NCI-H128 (cell line): ENCODE results near the gene SMIM44.

Experiments used
- DNase-seq: peaks from one replicate; lab custom pipeline; 2025; ENCODE audit not compliant: unreplicated experiment; lab: John Stamatoyannopoulos, UW

The SMIM44 gene

DNA sequence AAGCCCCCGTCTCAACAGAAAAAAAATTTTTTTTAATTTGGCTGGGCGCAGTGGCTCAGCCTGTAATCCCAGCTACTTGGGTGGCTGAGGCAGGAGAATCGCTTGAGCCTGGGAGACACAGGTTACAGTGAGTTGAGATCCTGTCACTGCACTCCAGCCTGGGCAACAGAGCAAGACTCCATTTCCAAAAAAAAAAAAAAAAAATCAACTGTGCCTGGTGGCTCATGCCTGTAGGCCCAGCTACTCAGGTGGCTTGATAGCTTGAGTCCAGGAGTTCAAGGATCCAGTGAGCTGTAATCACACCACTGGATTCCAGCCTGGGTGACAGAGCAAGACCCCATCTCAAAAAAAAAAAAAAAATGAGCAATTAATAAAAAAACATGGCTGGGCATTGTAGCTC, 18.5 kb upstream of the SMIM44 start:
- DNase-seq, result no peak

DNA sequence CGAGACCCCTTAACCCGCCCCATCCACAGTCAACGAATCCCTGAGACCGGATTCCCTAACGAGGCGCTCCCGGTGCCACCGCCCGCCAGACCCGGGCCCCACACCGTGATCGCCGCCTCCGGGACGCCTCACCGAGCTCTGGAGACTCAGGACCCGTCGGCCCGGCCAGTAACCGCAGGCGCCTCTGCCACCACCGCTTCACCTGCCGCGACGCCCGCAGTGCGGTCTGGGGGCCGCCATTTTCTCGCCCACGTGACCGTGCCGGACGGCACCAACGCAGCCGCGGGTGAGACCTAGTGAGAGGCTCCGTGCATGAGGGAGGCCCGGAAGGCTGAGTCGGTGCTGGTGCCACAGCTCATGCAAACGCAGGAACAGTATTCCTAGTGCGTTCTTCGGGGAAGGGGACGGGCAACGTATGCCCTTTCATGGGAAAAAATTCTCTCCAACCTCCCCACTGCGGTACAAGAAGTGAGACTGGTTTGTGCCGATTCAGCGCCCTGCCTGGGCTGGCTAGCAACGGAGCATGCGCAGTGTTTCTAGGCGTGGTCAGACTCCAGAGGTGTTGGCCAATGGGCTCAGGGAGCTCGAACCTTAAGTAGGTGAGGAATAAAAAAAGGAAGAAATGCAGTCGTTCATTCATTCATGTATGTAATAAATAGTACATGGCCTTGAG, 17.3 kb upstream of the SMIM44 start, which contains the start of gene DOHH:
Gene DOHH, minus strand, starts transcription at position 246 of the 673 bp plus-strand sequence. CDS start 3,860 bp downstream, outside the sequence.
- DNase-seq, result peak; percentile 95

DNA sequence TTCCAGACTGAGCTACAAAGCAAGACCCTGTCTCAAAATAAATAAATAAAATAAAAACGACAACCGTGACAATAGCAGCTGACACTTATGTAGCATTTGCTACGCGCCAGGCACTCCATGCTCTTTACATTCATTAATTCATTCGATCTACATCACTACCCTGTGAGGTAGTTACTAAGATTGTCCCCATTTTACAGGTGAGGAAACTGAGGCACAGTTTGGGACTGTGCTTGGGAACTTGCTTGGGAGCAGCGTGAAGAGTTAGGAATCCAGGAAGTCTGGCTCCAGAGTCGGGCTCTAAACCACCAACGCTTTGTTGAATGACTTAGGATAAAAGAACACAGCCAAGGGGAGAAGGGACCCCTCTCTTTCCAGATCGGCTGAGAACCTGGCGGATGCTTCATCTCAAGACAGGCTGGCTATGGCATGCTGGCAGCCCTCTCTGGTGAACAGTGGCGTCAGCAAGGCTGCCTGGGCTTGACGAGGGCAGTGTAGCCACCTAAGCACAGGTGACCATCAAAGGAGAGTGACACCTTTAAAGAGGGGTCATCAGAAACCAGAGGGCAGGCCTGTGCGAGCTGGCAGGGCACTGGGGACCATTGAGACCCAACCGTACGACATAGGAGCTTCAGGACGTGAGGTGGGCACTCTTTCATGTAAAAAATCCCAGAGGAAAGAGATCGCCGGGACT, 16.6 kb upstream of the SMIM44 start:
- no peak for DNase-seq

DNA sequence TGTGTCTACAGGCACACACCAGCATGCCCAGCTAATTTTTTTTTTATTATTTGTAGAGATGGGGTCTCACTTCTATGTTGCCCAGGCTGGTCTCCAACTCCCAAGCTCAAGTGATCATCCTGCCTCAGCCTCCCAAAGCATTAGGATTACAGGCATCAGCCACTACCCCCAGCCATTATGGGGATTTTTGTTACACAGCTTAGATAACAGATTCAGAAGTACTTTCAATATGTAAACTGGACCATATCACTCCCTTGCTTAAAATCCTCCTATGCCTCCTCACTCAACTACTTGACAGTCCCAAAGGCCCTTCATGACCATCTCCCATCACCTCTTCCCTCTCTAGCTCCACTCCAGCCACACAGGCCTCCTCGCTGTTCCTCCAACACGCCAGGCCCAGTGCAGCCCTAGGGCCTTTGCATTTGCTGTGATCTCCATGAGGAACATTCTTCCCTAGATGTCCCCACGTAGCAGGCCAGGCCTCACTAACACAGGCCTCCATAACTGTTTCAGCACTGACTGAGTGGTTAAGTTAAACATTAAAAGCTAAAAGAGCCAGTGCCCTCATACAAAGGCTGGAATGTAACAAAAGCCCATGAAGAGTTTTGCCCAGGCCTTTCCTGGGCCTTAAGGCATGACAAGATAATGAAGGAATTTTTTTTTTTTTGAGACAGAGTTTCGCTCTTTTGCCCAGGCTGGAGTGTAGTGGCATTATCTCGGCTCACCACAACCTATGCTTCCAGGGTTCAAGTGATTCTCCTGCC, 14.7 kb upstream of the SMIM44 start:
- DNase-seq, result no peak

DNA sequence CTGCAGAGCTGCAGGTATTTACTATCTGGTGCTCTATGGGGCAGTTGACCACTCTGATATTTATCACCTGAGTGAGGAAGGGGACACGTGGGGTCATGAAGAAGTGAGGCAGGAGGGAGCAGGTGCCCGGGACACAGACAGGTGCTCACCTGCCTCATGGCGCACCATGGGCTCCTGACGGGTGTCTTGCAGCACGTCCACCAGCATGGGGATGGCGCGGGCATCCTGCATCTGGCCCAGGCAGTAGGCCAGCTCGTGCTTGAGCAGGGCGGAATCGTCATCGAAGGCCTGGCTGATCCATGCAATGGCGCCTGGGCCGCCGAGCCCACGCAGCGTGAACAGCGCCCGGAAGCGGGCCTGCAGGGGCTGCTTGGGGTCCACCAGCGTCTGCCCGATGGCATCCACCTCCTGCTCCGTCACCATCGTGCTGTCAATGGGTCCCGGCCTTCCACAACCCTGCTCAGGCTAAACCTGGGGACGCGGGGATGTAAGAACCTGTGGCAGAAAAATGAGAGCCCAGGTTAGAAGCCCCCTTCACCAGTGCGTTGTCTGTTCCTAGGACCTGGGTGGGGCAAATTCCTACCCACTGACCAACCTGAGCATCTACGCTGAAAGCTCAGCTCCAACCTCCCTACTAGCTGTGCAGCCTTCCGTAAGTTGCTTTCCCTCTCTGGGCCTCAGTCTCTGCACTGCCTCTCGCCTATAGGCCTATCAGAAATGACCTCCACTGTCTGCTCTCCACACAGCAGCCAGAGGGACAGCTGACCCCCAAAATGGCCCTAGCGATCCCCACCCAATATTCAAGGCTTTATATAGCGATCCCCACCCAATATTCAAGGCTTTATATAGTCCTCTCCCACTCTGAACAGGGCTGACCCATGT, 13.4 kb upstream of the SMIM44 start:
- no peak for DNase-seq

DNA sequence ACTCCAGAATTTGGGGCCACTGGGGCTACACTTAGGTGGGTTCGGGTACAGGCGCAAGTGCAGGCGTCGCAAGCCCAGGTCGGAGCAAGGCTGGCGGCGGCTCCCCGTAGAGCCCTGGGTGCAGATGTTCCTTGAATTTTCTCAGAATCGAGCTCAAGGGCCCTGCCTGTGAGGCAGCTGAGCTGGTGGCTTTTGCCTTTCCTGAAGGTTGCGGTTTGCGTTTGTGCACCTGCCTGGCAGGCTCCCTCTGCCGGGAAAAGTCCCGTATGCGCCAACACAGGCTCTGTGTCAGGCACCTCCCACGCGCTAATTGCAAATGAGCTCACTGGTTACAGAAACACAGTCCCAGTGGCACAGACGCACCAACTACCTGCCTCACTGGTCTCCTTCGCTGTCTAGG, 11.3 kb upstream of the SMIM44 start:
- no peak for DNase-seq

DNA sequence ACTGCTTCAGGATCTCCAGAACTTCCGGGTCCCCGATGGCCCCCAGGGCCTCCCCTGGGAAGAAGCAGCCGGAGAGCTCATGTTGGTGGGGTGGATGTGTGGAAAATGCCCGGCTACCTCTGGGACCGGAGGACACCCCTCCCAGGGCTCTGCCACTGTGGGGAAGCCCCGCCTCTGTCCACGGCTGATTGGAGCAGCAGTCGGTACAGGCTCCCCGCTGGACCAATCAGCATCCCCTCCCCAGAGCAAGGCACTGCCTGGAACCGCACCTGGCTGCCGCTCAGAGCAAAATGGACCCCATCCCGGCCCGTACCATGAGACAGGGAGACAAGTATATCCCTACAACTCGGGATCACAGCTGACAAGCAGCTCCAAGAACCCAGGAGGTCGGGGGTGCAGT, 10.8 kb upstream of the SMIM44 start:
- no peak for DNase-seq

DNA sequence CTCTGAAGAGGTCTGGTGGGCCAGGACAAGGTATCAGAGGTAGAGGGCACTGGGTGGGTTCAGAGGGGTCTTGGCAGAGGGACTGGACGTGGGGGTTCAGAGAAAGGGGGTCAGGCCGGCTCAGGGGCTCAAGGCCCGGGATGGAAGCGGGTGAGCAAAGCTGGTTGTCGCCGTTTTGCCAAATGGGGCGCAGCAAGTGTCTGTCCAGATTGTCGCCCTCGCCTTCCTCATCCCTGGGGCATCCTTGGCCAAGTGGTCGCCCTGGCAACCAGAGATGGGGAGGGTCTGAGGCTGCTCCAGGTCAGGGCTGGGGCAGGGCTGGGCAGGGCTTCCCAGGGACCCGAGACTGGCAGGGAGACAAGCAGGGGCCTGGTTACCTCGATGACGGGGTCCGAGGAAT, 10.4 kb upstream of the SMIM44 start:
- DNase-seq, result no peak

DNA sequence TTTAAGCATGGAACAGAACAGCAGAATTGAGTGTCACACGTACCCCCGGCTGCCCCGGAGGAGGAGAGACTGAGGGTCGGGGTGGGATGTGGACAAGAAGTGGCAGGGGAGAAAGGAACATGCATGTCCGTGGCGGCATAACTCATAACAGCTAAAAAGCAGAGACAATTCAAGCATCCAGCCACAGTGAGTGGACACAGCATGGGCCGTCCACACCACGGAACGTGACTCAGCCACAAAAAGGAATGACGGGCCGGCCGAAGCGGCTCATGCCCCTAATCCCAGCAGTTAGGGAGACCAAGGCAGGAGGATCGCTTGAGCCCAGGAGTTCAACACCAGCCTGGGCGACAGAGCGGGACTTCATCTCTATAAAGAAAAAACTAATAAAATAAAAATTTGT, 9.7 kb upstream of the SMIM44 start:
- DNase-seq, result no peak

DNA sequence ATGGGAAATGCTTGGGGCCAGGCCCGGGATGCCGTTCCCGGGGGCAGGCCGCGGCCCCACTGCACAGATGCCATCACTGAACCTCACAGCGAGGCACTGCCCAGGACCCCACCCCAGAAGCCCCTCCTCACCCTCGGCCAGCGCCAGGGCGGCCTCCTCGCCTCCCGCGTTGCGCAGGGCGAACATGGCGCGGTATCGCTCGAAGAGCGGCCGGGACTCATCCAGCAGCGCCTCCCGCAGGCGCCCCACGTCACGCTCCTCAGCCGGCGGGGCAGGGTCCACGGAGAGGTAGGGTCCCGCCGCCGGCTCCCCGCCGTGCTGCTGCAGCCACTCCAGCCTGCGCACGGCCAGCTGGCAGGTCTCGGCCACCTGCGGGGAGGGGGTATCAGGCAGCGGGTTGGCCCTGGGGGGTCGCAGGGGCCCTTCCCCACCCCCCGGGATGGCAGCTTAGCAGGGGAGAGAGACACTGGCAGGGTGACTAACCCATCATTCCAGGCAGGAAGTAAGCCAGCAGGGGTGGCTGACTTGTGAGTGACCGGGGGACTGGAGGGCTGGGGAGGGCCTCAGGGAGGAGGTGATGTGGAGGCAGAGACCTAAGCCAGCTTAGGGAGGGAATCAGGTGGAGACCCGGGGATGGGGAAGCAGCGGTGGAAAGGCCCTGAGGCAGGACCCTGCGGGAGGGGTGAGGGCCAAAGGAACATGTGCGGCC, 9.0 kb upstream of the SMIM44 start:
- DNase-seq, result no peak

DNA sequence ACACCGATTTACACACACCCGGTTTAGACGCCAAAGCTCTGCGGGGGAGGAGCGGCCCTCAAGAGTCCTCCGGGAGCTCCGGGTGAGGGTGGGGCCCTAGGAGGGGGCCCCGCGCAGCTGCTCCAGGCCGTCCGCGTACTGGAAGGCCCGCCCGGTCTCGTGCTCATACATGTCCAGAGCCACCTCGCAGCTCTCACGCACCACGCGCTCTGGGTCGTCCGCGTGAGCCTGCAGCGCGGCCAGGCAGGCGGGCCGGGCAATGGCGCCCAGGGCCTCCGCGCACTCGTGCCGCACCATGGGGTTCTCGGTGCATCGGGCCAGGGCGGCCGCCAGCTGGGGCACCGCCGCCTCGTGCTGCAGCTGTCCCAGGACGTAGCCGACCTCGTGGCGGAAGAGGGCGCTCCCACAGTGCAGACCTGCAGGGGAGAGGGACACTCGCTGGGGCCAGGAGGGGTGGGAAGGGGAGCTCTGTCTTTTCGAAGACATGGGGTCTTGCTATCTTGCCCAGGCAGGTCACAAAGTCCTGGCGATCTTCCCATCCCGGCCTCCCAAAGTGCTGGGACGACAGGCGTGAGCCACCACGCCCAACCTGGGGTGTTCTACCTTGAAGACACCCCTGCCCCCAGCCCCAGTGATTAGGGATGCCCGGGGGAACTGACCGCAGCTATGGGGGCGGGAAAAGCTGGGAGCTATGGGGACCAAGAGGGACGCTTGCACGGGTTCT, 8.3 kb upstream of the SMIM44 start:
- DNase-seq, result no peak

DNA sequence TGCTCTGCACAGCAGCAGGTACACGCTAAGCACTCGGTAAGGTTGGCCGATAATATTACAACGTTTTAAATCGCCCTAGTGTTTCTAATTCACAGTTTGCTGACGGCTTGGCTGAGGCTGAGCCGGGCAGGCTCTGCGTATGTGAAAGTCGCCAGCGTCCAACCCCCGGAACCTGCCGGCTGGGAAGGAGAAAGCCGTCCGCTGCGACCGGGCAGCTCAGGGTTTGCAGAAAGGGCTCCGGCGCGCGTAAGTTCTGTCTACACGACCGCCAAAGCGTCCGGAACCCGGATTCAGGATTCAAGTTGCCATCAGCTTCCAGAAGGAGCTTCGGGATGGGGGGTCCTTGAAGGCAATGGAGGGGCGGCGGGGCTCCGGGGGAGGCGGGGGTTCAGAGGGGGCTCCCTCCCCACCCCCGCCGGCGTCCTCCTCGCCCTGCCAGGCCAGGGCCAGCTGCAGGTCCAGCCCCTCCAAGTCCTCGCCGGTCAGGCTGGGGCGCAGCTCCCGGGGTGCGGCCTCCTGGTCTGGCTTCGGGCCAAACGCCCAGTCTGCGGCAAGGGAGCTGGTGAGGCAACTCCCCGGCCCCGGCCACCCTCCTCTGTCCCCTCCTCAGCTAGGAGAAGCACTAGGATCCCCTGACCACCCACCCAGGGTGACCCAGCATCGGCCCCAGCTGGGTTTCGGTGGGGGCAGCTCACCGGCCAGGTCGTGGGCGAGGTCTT, 575 bp downstream of the SMIM44 start:
- DNase-seq, result no peak

DNA sequence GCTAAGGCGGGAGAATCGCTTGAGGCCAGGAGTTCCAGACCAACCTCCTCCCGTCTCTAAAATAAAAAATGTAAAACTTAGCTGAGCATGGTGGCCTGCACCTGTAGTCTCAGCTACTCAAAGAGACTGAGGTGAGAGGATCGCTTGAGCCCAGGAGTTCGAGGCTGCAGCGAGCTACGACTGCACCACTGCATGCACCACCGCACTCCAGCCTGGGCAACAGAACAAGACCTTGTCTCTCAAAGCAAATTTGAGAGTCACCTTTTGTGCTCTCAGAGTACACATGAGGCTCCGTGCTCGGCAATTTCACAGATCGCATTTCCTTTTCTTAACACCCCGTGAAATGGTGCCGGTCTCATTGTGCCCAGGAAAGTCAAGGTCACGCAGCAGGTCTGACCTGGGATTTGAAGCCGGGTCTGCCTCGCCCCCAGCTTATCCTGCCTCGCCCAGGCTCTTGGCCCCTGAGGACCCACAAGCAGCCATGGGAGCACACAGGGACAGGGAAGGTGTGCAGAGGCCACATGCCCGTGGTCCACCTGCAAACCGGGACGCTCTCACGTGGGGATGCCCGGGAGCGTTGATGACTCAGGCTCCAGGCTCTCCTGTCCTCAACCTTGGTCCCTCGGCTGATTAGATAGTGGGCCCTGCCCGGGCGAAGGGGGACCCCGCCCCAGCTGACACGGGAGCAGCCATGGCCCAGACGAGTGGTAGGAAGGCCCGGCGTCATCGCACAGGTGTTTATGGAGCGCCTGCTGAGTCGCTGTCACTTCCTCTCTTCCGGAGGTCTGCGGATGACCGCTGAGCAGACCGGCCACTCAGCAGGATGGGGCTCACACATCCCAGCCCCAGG, 1.8 kb downstream of the SMIM44 start:
- DNase-seq, result no peak

DNA sequence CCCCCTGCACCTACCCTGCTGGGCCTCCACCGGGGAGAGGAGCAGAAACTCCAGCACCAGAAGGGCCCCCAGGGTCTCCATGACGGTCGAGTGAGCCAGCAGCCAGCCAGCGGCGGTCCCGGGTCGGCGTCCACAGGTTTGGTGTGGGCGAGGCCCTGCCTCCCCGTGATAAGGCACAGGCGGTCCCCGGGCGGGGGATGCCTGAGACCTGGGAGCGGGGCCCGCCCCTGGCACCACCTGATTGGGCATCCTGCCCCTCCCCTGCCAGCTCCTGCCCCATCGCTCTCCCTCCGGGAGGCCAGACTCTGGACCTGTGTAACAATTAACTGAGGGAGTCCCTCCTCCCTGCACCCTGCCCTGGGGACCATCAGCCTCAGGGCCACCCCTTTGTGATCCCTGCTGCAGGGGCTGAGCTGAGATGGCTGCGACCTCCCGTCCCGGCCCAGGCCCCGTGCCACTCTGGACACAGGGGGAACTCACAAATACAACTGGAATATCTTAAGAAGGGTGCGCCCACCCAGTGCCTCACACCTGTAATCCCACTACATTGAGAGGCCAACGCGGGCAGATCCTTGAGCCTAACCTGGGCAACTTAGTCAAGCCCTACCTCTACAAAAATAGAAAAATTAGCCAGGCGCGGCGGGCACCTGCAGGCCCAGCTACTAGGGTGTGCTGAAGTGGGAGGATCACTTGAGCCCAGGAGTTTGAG, 2.7 kb downstream of the SMIM44 start, which contains the start of gene SMIM24:
Gene SMIM24, minus strand, starts transcription at position 143 of the 709 bp plus-strand sequence. Its CDS starts 62 bp downstream, at position 81.
- DNase-seq, result no peak

DNA sequence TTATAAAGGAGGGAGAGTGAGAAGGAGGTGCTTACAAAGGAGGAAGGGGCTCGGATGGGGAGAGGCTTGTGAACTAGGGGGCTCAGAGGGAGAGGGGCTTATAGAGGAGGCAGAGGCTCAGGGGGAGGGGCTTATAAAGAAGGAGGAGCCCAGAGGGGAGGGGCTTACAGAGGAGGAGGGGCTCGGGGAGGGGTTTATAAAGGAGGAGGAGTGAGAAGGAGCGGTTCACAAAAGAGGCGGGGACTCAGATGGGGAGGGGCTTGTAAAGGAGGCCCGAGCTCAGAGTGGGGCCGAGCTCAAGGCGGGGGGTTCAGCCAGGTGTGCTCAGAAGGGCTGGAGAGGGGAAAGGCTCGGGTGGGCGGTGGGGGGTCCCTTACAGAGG, 3.4 kb downstream of the SMIM44 start:
- DNase-seq, result no peak

DNA sequence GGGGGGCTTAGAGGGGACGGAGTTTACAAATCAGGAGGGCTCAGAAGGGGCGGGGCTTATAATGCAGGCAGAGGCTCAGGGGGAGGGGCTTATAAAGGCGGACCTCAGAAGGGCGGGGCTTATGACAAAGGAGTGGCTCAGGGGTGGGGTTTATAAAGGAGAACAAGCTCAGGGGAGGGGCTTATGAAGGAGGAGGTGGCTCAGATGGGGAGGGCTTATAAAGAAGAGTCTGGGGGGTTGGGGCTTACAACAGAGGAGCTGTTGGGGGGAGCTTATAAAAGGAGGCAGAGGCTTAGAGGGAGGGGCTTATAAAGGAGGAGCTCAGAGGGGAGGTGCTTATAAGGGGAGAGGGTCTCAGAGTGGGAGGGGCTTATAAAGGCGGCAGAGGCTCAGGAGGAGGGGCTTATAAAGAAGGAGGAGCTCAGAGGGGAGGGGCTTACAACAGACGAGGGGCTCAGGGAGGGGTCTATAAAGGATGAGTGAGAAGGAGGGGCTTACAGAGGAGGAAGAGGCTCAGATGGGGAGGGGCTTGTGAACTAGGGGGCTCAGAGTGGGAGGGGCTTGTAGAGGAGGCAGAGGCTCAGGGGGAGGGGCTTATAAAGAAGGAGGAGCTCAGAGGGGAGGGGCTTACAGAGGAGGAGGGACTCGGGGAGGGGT, 3.9 kb downstream of the SMIM44 start:
- no peak for DNase-seq
